Right lobe of liver (tissue), 6 donors: ENCODE results near the gene ZNF367. TPM values are rescaled to one million over a fixed set of nuclear protein-coding genes. Genes with fewer than 3 reads are reported as not detected.

Experiments
- ATAC-seq, 4 donors: fragments of 200-7000 bp; cut with Tn5 transposase; one replicate each; pipeline ENCODE4 v1.9.1; 2020; ENCODE audit warnings: mild to moderate bottlenecking in 4 of 4, moderate library complexity in 4 of 4
- DNase-seq, 3 donors: peaks; one replicate each; pipeline ENCODE4 v3.0.0-alpha.2; 2020
- H3K27ac ChIP-seq, 3 donors: fragments of 200-600 bp; one replicate each; pipeline ENCODE4 v1.8.0; 2022
- H3K27me3 ChIP-seq, 2 donors: fragments of 200-600 bp; one replicate each; pipeline ENCODE4 v1.8.0; 2022
- H3K36me3 ChIP-seq, 4 donors: fragments of 200-600 bp; sonication (generic) in 1 of 4; one replicate each; pipeline versions ENCODE4 v1.5.1 to v1.8.0; 2017 to 2022; ENCODE audit warnings: control low read depth in 1 of 4
- H3K4me1 ChIP-seq, 4 donors: fragments of 200-600 bp; sonication (generic) in 1 of 4; one replicate each; pipeline versions ENCODE4 v1.5.1 to v1.8.0; 2017 to 2022; ENCODE audit warnings: control low read depth in 1 of 4
- H3K4me3 ChIP-seq, 3 donors: fragments of 200-600 bp; one replicate each; pipeline ENCODE4 v1.8.0; 2022
- H3K9me3 ChIP-seq, 4 donors: fragments of 200-600 bp; sonication (generic) in 1 of 4; one replicate each; pipeline versions ENCODE4 v1.5.1 to v1.8.0; 2017 to 2022; ENCODE audit warnings: control low read depth in 1 of 4
- POLR2A ChIP-seq: fragments of 450-650 bp; IDR thresholded peaks from one replicate; pipeline ENCODE4 v1.6.1; 2017; ENCODE audit warnings: antibody characterized with exemption, mild to moderate bottlenecking
- WGBS: methylation state at CpG from one replicate; pipeline ENCODE4 v1.1.6; 2018; ENCODE audit warnings: low coverage, low lambda C conversion rate; ENCODE audit not compliant: insufficient coverage; ENCODE audit errors: missing lambda C conversion rate; 5-methylcytosine and 5-hydroxymethylcytosine counted together
- intact Hi-C, 2 donors: fragments of 100-400 bp; cut with DNase I; formaldehyde crosslinking; loops; one replicate each; pipeline versions ENCODE4 v1.11.2 to v1.14.1; 2022
- long read RNA-seq: library from polyadenylated mRNA; unstranded; transcript quantifications from one replicate; pipeline ENCODE4 v2.0.0, GENCODE V29; 2019
- total RNA-seq, 6 experiments: library from RNA; depleted of rRNA in 2 of 6; stranded (reverse); fragments of >200 nt in 2 of 6; fragmentation: NEBNext Ultra II Directional in 3 of 6; extraction: Animal tissue kit (Norgen Biotek cat#: 25700) in 3 of 6; gene quantifications; one replicate each; pipeline versions ENCODE4 v1.1.0 to v1.2.4, GENCODE V29; 2016 to 2023
- TF ChIP-seq, protein P1 (sequence below), 4 donors: fragments of 200-600 bp in 3 of 4; fragments of 450-650 bp in 1 of 4; IDR thresholded peaks; one replicate each; pipeline versions ENCODE4 v1.5.1 to v1.8.0; 2016 to 2022; ENCODE audit warnings: antibody characterized with exemption in 4 of 4, mild to moderate bottlenecking in 2 of 4
- donor health status: DM: no; HTN: yes; CAD: no.
- donor health status: DM: no; HTN: no; CAD: no.
- donor health status: DM: no; HTN: no; CAD: no.
- donor health status: DM: no; HTN: yes; CAD: no.
- donor health status: DM: no; HTN: yes; CAD: no.

Gene ZNF367
- 1 to 10 TPM in 5 of 6 experiments, under 1 TPM in 1; 0.73 to 9.2 (median 2.6) TPM for total RNA-seq
- long read RNA-seq, partial matches to known transcripts: 0 of 1 reads
- long read RNA-seq, other reads (novel, unspliced or antisense): 1 of 1 reads

DNA sequence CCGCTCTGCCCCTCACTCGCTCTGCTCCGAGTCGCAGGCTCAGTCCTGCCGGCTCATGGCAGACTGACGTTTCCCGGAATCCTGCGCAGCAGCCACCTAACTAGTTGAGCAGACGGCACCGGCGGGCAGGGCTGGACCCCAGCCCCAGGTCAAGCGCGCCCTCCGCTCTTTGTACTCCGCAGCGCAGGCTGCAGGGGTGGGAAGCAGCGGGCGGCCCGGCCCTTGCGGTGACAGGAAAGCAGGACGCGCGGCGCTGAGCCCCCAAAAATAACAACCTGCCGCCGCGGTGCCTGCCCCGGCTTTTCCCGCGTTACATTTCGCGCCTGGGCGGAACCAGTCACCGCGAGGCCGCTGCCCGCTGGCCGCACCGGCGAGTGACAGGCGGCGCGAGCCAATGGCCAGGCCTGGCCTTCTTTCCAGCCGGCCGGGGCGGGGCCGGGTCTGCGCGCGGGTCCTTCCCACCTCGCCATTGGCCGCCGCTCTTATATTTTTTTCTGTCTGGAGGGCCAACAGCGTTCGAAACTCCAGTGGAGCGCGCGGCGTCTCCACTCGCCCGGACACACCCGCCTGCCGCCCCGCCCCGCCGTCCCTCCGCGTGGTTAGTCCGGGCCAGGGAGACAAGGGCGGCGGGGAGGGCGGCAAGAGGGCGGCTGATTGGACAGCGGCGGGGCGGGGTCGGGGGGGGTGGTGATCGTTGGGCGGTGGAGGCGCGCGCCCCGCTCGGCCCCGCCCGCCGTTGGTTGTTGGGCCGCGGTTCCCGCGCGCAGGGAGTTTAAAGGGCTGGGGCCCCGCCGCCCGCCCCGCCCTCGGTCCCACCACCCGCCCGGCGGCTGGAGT, at the start of gene ZNF367:
TSS of gene ZNF367 (minus strand) at position 288 of the 837 bp plus-strand sequence. CDS start 338 bp downstream, outside the sequence.
- H3K9me3 ChIP-seq: no peaks in the 10 kb centered on the region
- peak; percentile 98 to 99 (median 99) for DNase-seq
- H3K4me1 ChIP-seq: peaks cover 0 to 27% (median 15%) of the 10 kb centered on the region in 4 donors
- H3K27me3 ChIP-seq: no peaks in the 10 kb centered on the region
- intact Hi-C loops: loop anchor here in 1 of 2 donors (10.0 kb wide), 1 partner anchor 94 kb away; no protein-coding TSS in a partner anchor
- H3K36me3 ChIP-seq: no peaks in the 10 kb centered on the region
- peak within 1 kb of the TSS; percentile 64 to 88 (median 84) for H3K4me3 ChIP-seq
- TF ChIP-seq, protein P1, sequence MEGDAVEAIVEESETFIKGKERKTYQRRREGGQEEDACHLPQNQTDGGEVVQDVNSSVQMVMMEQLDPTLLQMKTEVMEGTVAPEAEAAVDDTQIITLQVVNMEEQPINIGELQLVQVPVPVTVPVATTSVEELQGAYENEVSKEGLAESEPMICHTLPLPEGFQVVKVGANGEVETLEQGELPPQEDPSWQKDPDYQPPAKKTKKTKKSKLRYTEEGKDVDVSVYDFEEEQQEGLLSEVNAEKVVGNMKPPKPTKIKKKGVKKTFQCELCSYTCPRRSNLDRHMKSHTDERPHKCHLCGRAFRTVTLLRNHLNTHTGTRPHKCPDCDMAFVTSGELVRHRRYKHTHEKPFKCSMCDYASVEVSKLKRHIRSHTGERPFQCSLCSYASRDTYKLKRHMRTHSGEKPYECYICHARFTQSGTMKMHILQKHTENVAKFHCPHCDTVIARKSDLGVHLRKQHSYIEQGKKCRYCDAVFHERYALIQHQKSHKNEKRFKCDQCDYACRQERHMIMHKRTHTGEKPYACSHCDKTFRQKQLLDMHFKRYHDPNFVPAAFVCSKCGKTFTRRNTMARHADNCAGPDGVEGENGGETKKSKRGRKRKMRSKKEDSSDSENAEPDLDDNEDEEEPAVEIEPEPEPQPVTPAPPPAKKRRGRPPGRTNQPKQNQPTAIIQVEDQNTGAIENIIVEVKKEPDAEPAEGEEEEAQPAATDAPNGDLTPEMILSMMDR (IDR thresholded peaks at IDR 0.05): no peak
- TF ChIP-seq POLR2A: peak; percentile 66
- WGBS: 0% methylated on average over 3 of the region's 100 CpGs
- peak within 1 kb of the TSS; percentile 88 to 94 (median 92) for H3K27ac ChIP-seq
- ATAC-seq: peak; percentile 75 to 90 (median 81)

DNA sequence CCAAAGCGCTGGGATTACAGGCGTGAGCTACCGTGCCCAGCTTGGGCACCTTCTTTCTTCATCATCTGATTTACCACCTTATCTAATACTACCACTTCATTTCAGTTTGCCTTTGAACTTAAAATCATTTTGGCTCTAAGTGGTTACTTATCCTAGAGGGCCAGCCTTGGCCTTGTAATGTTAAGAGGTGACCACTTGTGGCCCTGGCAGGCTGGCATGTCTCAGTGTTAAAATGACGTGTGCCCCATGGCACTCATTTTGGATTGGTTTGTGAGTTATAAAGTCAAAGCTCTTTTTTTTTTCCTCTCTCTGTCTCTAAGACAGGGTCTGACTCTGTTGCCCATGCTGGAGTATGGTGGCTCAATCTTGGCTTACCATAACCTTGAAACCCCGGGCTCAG, 49.6 kb upstream of the ZNF367 start:
- intact Hi-C loops: no loop called here
- Histone ChIP-seq H3K27ac (no peak overlapping the region), H3K9me3 (no peaks in the 10 kb centered on the region), H3K27me3 (no peaks in the 10 kb centered on the region), H3K4me3 (no peak overlapping the region), H3K4me1 (no peaks in the 10 kb centered on the region), H3K36me3 (peaks cover 0 to 5% (median 2%) of the 10 kb centered on the region in 4 donors)
- WGBS: 97% methylated on average over 5 of the region's 5 CpGs
- ATAC-seq: no peak
- DNase-seq: no peak
- TF ChIP-seq, protein P1 (IDR thresholded peaks at IDR 0.05): no peak
- TF ChIP-seq POLR2A: no peak

DNA sequence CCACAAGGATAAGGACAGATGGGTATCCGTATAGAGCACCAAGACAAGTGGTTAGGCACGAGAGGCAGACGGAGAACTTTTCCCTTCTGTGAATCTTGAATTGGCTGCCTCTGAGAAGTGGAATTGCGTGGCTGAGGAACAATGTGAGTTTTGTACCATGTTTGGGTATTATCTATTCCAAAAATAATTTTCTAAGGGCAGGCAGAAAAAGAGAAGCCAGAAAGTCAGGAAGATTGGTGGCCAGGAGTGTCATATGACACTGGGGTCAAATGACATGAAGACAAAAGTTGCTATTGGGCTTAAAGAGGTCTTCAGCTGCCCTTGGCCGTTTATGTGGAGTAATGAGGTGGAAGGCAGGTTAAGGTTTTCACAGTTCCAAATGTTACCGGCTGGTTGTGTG, 46.3 kb upstream of the ZNF367 start:
- TF ChIP-seq, protein P1 (IDR thresholded peaks at IDR 0.05): no peak
- no peak for TF ChIP-seq POLR2A
- DNase-seq (no peak), ATAC-seq (no peak)
- no peak overlapping the region for H3K4me3 ChIP-seq
- H3K4me1 ChIP-seq: no peaks in the 10 kb centered on the region
- intact Hi-C loops: no loop called here
- whole genome bisulfite sequencing: 82% methylated on average over 6 of the region's 6 CpGs
- H3K36me3 ChIP-seq: no peaks in the 10 kb centered on the region
- H3K27ac ChIP-seq: no peak overlapping the region
- H3K9me3 ChIP-seq: no peaks in the 10 kb centered on the region
- no peaks in the 10 kb centered on the region for H3K27me3 ChIP-seq

DNA sequence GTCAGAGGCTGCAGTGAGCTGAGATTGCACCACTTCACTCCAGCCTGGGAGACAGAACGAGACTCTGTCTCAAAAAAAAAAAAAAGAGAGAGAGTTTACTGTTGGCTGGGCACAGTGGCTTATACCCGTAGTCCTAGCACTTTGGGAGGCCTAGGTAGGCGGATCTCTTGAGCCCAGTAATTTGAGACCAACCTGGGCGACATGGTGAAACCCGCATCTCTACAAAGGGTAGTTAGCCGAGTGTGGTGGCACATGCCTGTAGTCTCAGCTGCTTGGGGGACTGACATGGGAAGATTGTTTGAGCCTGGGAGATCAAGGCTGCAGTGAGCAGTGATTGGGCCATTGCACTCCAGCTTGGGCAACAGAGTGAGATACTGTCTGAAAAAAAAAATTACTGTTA, 44.4 kb upstream of the ZNF367 start:
- DNase-seq: no peak
- no peak overlapping the region for H3K4me3 ChIP-seq
- no peak overlapping the region for H3K27ac ChIP-seq
- H3K27me3 ChIP-seq: no peaks in the 10 kb centered on the region
- H3K4me1 ChIP-seq: no peaks in the 10 kb centered on the region
- no peaks in the 10 kb centered on the region for H3K36me3 ChIP-seq
- no peak for TF ChIP-seq POLR2A
- TF ChIP-seq, protein P1 (IDR thresholded peaks at IDR 0.05): no peak
- intact Hi-C loops: no loop called here
- 93% methylated on average over 4 of the region's 6 CpGs for WGBS
- H3K9me3 ChIP-seq: no peaks in the 10 kb centered on the region
- no peak for ATAC-seq
